ENCODE data around the gene ARHGAP26.

DNA sequence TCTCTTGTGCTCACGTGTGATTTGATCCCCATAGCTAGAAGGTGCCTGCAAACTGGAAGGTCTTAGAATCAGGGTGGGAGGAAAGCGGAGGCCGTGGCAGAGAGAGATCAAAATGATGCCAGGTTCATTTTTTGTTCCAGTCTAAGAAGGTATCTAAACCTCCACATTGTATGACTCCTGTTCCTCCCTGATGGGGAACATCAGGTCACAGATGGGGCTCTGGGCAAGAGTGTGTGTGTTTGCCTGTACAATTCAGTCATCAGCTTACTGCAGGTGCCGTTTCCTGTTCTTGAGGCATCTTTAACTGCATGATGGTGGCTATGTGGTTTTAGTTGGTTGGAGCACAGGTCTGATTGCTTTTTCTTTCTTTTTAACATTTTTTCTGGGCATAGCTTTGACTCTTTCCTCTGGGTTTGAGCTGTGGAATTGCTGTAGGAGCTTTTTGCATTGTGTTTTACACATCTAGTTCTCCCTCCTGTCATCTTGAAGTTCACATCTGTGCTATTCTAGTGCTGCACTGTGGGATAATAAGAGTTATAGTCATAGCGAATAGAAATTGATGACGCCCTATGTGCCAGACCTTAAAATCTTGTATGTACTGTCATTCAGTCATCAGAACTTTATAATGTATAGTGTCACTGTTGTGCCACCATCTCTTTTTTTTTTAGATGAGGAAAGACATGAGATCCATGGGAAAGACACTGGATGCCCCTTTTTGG lies 30.8 kb downstream of the ARHGAP26 start:
- TF ChIP-seq POLR2A (IDR thresholded peaks at IDR 0.05; ENCODE audit: low read depth, low read length) (no peak), EZH2 (IDR thresholded peaks at IDR 0.05; ENCODE audit: borderline replicate concordance, low read depth, low read length, severe bottlenecking) (no peak), POLR2AphosphoS5 (IDR thresholded peaks at IDR 0.05; ENCODE audit: insufficient read depth, low read depth, low read length) (no peak)
- TF ChIP-seq, protein P1, sequence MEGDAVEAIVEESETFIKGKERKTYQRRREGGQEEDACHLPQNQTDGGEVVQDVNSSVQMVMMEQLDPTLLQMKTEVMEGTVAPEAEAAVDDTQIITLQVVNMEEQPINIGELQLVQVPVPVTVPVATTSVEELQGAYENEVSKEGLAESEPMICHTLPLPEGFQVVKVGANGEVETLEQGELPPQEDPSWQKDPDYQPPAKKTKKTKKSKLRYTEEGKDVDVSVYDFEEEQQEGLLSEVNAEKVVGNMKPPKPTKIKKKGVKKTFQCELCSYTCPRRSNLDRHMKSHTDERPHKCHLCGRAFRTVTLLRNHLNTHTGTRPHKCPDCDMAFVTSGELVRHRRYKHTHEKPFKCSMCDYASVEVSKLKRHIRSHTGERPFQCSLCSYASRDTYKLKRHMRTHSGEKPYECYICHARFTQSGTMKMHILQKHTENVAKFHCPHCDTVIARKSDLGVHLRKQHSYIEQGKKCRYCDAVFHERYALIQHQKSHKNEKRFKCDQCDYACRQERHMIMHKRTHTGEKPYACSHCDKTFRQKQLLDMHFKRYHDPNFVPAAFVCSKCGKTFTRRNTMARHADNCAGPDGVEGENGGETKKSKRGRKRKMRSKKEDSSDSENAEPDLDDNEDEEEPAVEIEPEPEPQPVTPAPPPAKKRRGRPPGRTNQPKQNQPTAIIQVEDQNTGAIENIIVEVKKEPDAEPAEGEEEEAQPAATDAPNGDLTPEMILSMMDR (IDR thresholded peaks at IDR 0.05; ENCODE audit: extremely low read depth in 1 of 2, insufficient read depth in 1 of 2, low read depth in 1 of 2, low read length in 2 of 2) = no peak
- TF ChIP-seq, protein P2, sequence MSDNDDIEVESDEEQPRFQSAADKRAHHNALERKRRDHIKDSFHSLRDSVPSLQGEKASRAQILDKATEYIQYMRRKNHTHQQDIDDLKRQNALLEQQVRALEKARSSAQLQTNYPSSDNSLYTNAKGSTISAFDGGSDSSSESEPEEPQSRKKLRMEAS (IDR thresholded peaks at IDR 0.05; ENCODE audit: insufficient read depth, insufficient read length) = no peak
